ENCODE data around the gene RNASE9.

- TF ChIP-seq CTCF (IDR thresholded peaks at IDR 0.05; ENCODE audit: low read length) (no peak), EZH2 (IDR thresholded peaks at IDR 0.05; ENCODE audit: borderline replicate concordance, low read length) (no peak)
Observed at GRCh38 chr14:20591235-20591634, 30.4 kb upstream of the RNASE9 start, which contains the start of gene RNASE12.
